Osteocyte (in vitro differentiated cells): Measurements from ENCODE around the gene UNK. TPM values are rescaled to one million over a fixed set of nuclear protein-coding genes. Genes with fewer than 3 reads are reported as not detected.
"Not testable (repeated sequence)": the region's sequence is repeated elsewhere in the genome, so short reads cannot be mapped to it uniquely, and the experiment has no call there.

Source experiments
- DNase-seq: peaks from one replicate; pipeline ENCODE4 v3.0.0; 2021; ENCODE audit warnings: mixed read lengths; ENCODE audit not compliant: unreplicated experiment; ENCODE audit errors: extremely low spot score
- H3K27ac Mint-ChIP-seq: one replicate; pipeline ENCODE4 v1.8.0; 2021; ENCODE audit warnings: mild to moderate bottlenecking, mixed read lengths; ENCODE audit not compliant: unreplicated experiment
- H3K27me3 Mint-ChIP-seq: one replicate; pipeline ENCODE4 v1.8.0; 2021; ENCODE audit warnings: mixed read lengths; ENCODE audit not compliant: unreplicated experiment
- H3K36me3 Mint-ChIP-seq: one replicate; pipeline ENCODE4 v1.8.0; 2021; ENCODE audit warnings: mixed read lengths; ENCODE audit not compliant: unreplicated experiment
- H3K4me1 Mint-ChIP-seq: one replicate; pipeline ENCODE4 v1.8.0; 2021; ENCODE audit warnings: mixed read lengths; ENCODE audit not compliant: unreplicated experiment
- H3K4me3 Mint-ChIP-seq: one replicate; pipeline ENCODE4 v1.8.0; 2021; ENCODE audit warnings: mild to moderate bottlenecking, moderate library complexity, mixed read lengths; ENCODE audit not compliant: unreplicated experiment
- H3K9me3 Mint-ChIP-seq: one replicate; pipeline ENCODE4 v1.8.0; 2021; ENCODE audit warnings: mixed read lengths; ENCODE audit not compliant: unreplicated experiment
- CTCF ChIP-seq: fragments of 200-600 bp; sonication (generic); IDR thresholded peaks from 2 replicates; pipeline ENCODE4 v1.5.0; 2021; ENCODE audit warnings: antibody characterized with exemption, mild to moderate bottlenecking, moderate library complexity
- total RNA-seq: library from RNA; stranded (reverse); gene quantifications from 2 replicates; pipeline ENCODE4 v1.2.1, GENCODE V29; 2021

The UNK gene
- total RNA-seq, 1 donor from 2014 or later = 38.2 TPM

GRCh38 chr17:75853433-75853832, 68.8 kb downstream of the UNK start:
- DNase-seq = no peak
- H3K27me3 Mint-ChIP-seq = no peaks in the 10 kb centered on the region
- no peak overlapping the region for H3K4me3 Mint-ChIP-seq
- no peak for TF ChIP-seq CTCF
- no peak overlapping the region for H3K27ac Mint-ChIP-seq
- H3K4me1 Mint-ChIP-seq = peaks cover 24% of the 10 kb centered on the region
- H3K36me3 Mint-ChIP-seq = peaks cover 23% of the 10 kb centered on the region
- H3K9me3 Mint-ChIP-seq = no peaks in the 10 kb centered on the region

GRCh38 chr17:75854101-75854748, 69.6 kb downstream of the UNK start:
- no peaks in the 10 kb centered on the region for H3K9me3 Mint-ChIP-seq
- peaks cover 24% of the 10 kb centered on the region for H3K4me1 Mint-ChIP-seq
- H3K27me3 Mint-ChIP-seq = no peaks in the 10 kb centered on the region
- TF ChIP-seq CTCF = no peak
- H3K27ac Mint-ChIP-seq = no peak overlapping the region
- no peak for DNase-seq
- no peak overlapping the region for H3K4me3 Mint-ChIP-seq
- H3K36me3 Mint-ChIP-seq = peaks cover 20% of the 10 kb centered on the region

- DNase-seq = no peak
- no peak overlapping the region for H3K27ac Mint-ChIP-seq
- H3K36me3 Mint-ChIP-seq = peaks cover 13% of the 10 kb centered on the region
- no peaks in the 10 kb centered on the region for H3K9me3 Mint-ChIP-seq
- H3K4me1 Mint-ChIP-seq = peaks cover 24% of the 10 kb centered on the region
- H3K27me3 Mint-ChIP-seq = no peaks in the 10 kb centered on the region
- no peak for TF ChIP-seq CTCF
- H3K4me3 Mint-ChIP-seq = no peak overlapping the region
These were observed 70.3 kb downstream of the UNK start for GRCh38 chr17:75854881-75855309.

- H3K4me3 Mint-ChIP-seq = no peak within 1 kb of the TSS
- DNase-seq = peak; percentile 99
- peak within 1 kb of the TSS; percentile 86 for H3K27ac Mint-ChIP-seq
- TF ChIP-seq CTCF = peak; percentile 66
- H3K36me3 Mint-ChIP-seq = peaks cover 11% of the 10 kb centered on the region
- no peaks in the 10 kb centered on the region for H3K27me3 Mint-ChIP-seq
- no peaks in the 10 kb centered on the region for H3K9me3 Mint-ChIP-seq
- peaks cover 24% of the 10 kb centered on the region for H3K4me1 Mint-ChIP-seq
These were observed 70.9 kb downstream of the UNK start, which contains the start of gene WBP2 for GRCh38 chr17:75855310-75856061. Gene WBP2 (minus strand): TSS chr17:75855335. CDS start chr17:75855297, 38 bp downstream.

- no peaks in the 10 kb centered on the region for H3K27me3 Mint-ChIP-seq
- peaks cover 24% of the 10 kb centered on the region for H3K4me1 Mint-ChIP-seq
- no peaks in the 10 kb centered on the region for H3K9me3 Mint-ChIP-seq
- peaks cover 9% of the 10 kb centered on the region for H3K36me3 Mint-ChIP-seq
- no peak overlapping the region for H3K4me3 Mint-ChIP-seq
- H3K27ac Mint-ChIP-seq = peak overlapping the region; percentile 86
- no peak for TF ChIP-seq CTCF
- no peak for DNase-seq
These were observed 71.6 kb downstream of the UNK start for GRCh38 chr17:75856062-75856756.

- not testable (repeated sequence) for H3K4me3 Mint-ChIP-seq, H3K27me3 Mint-ChIP-seq, H3K9me3 Mint-ChIP-seq, H3K36me3 Mint-ChIP-seq, DNase-seq, H3K27ac Mint-ChIP-seq
- H3K4me1 Mint-ChIP-seq = peaks cover 15% of the 10 kb centered on the region
These were observed 74.8 kb downstream of the UNK start for GRCh38 chr17:75859358-75859757.
